IMR-90 (cell line): ENCODE data around the gene TMEM253. TPM values are rescaled to one million over a fixed set of nuclear protein-coding genes. Genes with fewer than 3 reads are reported as not detected.

Experiments
- ATAC-seq: fragments of 200-7000 bp; cut with Tn5 transposase; 2 replicates; pipeline ENCODE4 v1.9.1; 2020; ENCODE audit warnings: low read depth, mild to moderate bottlenecking, moderate library complexity
- BruUV-seq: library from RNA; stranded (reverse); fragments of 400-500 nt; replicated peaks from 2 replicates; lab custom pipeline; 2021; lab: Mats Ljungman, UMichigan
- CTCF ChIA-PET: fragments of 300-600 bp; formaldehyde crosslinking; extraction: SDS; loops from one replicate; lab custom pipeline; 2021; ENCODE audit warnings: antibody characterized with exemption; lab: Yijun Ruan, JAX
- POLR2A ChIA-PET: fragments of 300-600 bp; sonication (Branson Sonifier 250); formaldehyde crosslinking; loops from one replicate; lab custom pipeline; 2022; ENCODE audit warnings: antibody characterized with exemption; ENCODE audit not compliant: unreplicated experiment; lab: Charles Lee
- DNase-seq: peaks from one replicate; pipeline ENCODE4 v3.0.0; 2013
- H2AFZ ChIP-seq: replicated peaks from 2 replicates; pipeline ENCODE3; 2013; ENCODE audit warnings: low read length, mild to moderate bottlenecking; ENCODE audit not compliant: poor library complexity
- H2AK5ac ChIP-seq: 2 replicates; pipeline ENCODE4 v1.6.1; 2013; ENCODE audit warnings: low read depth, low read length, inconsistent platforms
- H2AK9ac ChIP-seq: replicated peaks from 2 replicates; pipeline ENCODE3; 2013; ENCODE audit warnings: mild to moderate bottlenecking, low read depth, low read length, moderate library complexity; ENCODE audit not compliant: poor library complexity
- H2BK120ac ChIP-seq: 2 replicates; pipeline ENCODE4 v1.6.1; 2013; ENCODE audit warnings: low read depth, low read length, inconsistent platforms
- H2BK15ac ChIP-seq: 3 replicates; pipeline ENCODE4 v1.6.1; 2013; ENCODE audit warnings: low read depth, low read length, inconsistent platforms
- H2BK20ac ChIP-seq: 2 replicates; pipeline ENCODE4 v1.6.1; 2013; ENCODE audit warnings: low read depth, mild to moderate bottlenecking, inconsistent platforms, low read length, moderate library complexity
- H2BK5ac ChIP-seq: 2 replicates; pipeline ENCODE4 v1.6.1; 2013; ENCODE audit warnings: mild to moderate bottlenecking, low read depth, low read length, inconsistent platforms; ENCODE audit not compliant: poor library complexity, severe bottlenecking
- H3K14ac ChIP-seq: replicated peaks from 2 replicates; pipeline ENCODE4 v1.6.1; 2013; ENCODE audit warnings: low read depth, low read length, inconsistent platforms
- H3K18ac ChIP-seq: 2 replicates; pipeline ENCODE4 v1.6.1; 2013; ENCODE audit warnings: low read depth, low read length, control low read depth
- H3K23ac ChIP-seq: 2 replicates; pipeline ENCODE4 v1.6.1; 2013; ENCODE audit warnings: low read depth, low read length, inconsistent platforms
- H3K27ac ChIP-seq: 2 replicates; pipeline ENCODE4 v1.5.1; 2013; ENCODE audit warnings: mild to moderate bottlenecking, control low read depth, low read length; ENCODE audit not compliant: insufficient read depth
- H3K27me3 ChIP-seq: 2 replicates; pipeline ENCODE4 v1.6.1; 2013; ENCODE audit warnings: low read length; ENCODE audit not compliant: control insufficient read depth, insufficient read depth
- H3K36me3 ChIP-seq: 2 replicates; pipeline ENCODE4 v1.6.1; 2013; ENCODE audit warnings: low read length, mixed read lengths; ENCODE audit not compliant: control insufficient read depth, insufficient read depth
- H3K4ac ChIP-seq: 2 replicates; pipeline ENCODE4 v1.6.1; 2013; ENCODE audit warnings: low read depth, low read length, inconsistent platforms
- H3K4me1 ChIP-seq: 2 replicates; pipeline ENCODE4 v1.6.1; 2013; ENCODE audit warnings: low read length, mixed read lengths; ENCODE audit not compliant: control insufficient read depth, insufficient read depth
- H3K4me2 ChIP-seq: 2 replicates; pipeline ENCODE4 v1.6.1; 2013; ENCODE audit warnings: low read depth, mild to moderate bottlenecking, control low read depth, low read length, moderate library complexity
- H3K4me3 ChIP-seq: 2 replicates; pipeline ENCODE4 v1.5.1; 2013; ENCODE audit warnings: low read depth, mild to moderate bottlenecking, control low read depth, low read length, moderate library complexity; ENCODE audit not compliant: insufficient read depth
- H3K56ac ChIP-seq: 2 replicates; pipeline ENCODE4 v1.6.1; 2013; ENCODE audit warnings: low read length, inconsistent platforms; ENCODE audit not compliant: insufficient read depth; ENCODE audit errors: extremely low read depth
- H3K79me1 ChIP-seq, 2 experiments: 2 replicates each; pipeline ENCODE4 v1.6.1; 2013; ENCODE audit warnings: low read length in 2 of 2, inconsistent platforms in 1 of 2, low read depth in 1 of 2
- H3K9ac ChIP-seq: 2 replicates; pipeline ENCODE4 v1.6.1; 2013; ENCODE audit warnings: low read depth, low read length, control low read depth
- H3K9me1 ChIP-seq: 2 replicates; pipeline ENCODE4 v1.6.1; 2013; ENCODE audit warnings: low read length, inconsistent platforms; ENCODE audit not compliant: insufficient read depth
- H3K9me3 ChIP-seq: 2 replicates; pipeline ENCODE4 v1.6.1; 2013; ENCODE audit warnings: low read length; ENCODE audit not compliant: control insufficient read depth, insufficient read depth
- H4K20me1 ChIP-seq: 2 replicates; pipeline ENCODE4 v1.6.1; 2013; ENCODE audit warnings: low read length, inconsistent platforms; ENCODE audit not compliant: insufficient read depth
- H4K5ac ChIP-seq: 2 replicates; pipeline ENCODE4 v1.6.1; 2013; ENCODE audit warnings: mild to moderate bottlenecking, low read depth, low read length, control low read depth
- H4K8ac ChIP-seq, 2 experiments: 2 replicates each; pipeline ENCODE4 v1.6.1; 2013; ENCODE audit warnings: low read depth in 2 of 2, low read length in 2 of 2, control low read depth in 1 of 2, inconsistent platforms in 1 of 2
- H4K91ac ChIP-seq: 2 replicates; pipeline ENCODE4 v1.6.1; 2013; ENCODE audit warnings: low read depth, low read length, inconsistent platforms; ENCODE audit not compliant: insufficient read depth
- BHLHE40 ChIP-seq: fragments of 150-350 bp; IDR thresholded peaks from 2 replicates; pipeline ENCODE4 v1.6.1; 2016; ENCODE audit warnings: mild to moderate bottlenecking, low read depth, low read length
- CEBPB ChIP-seq: IDR thresholded peaks from 2 replicates; pipeline ENCODE4 v1.6.1; 2012; ENCODE audit warnings: low read depth, low read length, improper control_type of control experiment
- MAFK ChIP-seq: IDR thresholded peaks from 2 replicates; pipeline ENCODE4 v1.6.1; 2012; ENCODE audit warnings: low read depth, low read length, improper control_type of control experiment
- MAZ ChIP-seq: IDR thresholded peaks from 2 replicates; pipeline ENCODE4 v1.6.1; 2012; ENCODE audit warnings: low read depth, mild to moderate bottlenecking, low read length, improper control_type of control experiment, moderate library complexity, borderline replicate concordance
- POLR2A ChIP-seq: IDR thresholded peaks from 2 replicates; pipeline ENCODE4 v1.6.1; 2012; ENCODE audit warnings: mild to moderate bottlenecking, low read depth, low read length
- USF2 ChIP-seq: fragments of 150-350 bp; IDR thresholded peaks from 2 replicates; pipeline ENCODE4 v1.6.1; 2017; ENCODE audit warnings: mild to moderate bottlenecking, antibody characterized with exemption, low read length, low read depth
- WGBS, 2 experiments: methylation state at CpG; one replicate each; pipeline versions ENCODE4 v1.1.5 to v1.1.7; 2013; ENCODE audit warnings: missing lambda C conversion rate in 2 of 2; ENCODE audit not compliant: insufficient read length in 1 of 2; ENCODE audit errors: extremely low coverage in 2 of 2; 5-methylcytosine and 5-hydroxymethylcytosine counted together
- dilution Hi-C: fragments of 300-500 bp; cut with HindIII; formaldehyde crosslinking; loops from one replicate; pipeline ENCODE4 v1.14.3; 2018; ENCODE audit warnings: low sequenced_read_pairs; ENCODE audit not compliant: unreplicated experiment
- in situ Hi-C: fragments of 300-500 bp; cut with MboI; formaldehyde crosslinking; loops from 3 replicates; pipeline ENCODE4 v1.14.3; 2019; ENCODE audit warnings: low sequenced_read_pairs, inconsistent platforms, mixed read lengths
- intact Hi-C: fragments of 100-400 bp; cut with micrococcal nuclease; formaldehyde crosslinking; loops from 2 replicates; pipeline ENCODE4 v1.10.0; 2022
- polyA plus RNA-seq, 3 experiments: library from polyadenylated mRNA; depleted of rRNA; stranded (reverse); fragments of >200 nt; gene quantifications; 2 replicates each; pipeline ENCODE4 v1.2.3, GENCODE V29; 2012; ENCODE audit warnings: low replicate concordance in 1 of 3
- total RNA-seq: library from RNA; depleted of rRNA; stranded (reverse); fragments of >200 nt; gene quantifications from 2 replicates; pipeline ENCODE4 v1.2.3, GENCODE V29; 2012

TMEM253 gene
- total and polyA plus RNA-seq, 2 of the 4 experiments (the other 2 are of a cell fraction) = 0.07 TPM; not detected in 1

- no peak overlapping the region for H4K5ac ChIP-seq
- dilution Hi-C loops = no loop called here
- no peak overlapping the region for H3K23ac ChIP-seq
- POLR2A ChIA-PET = no interaction called here
- H3K18ac ChIP-seq = no peak overlapping the region
- no peak overlapping the region for H3K14ac ChIP-seq
- no peak overlapping the region for H2BK15ac ChIP-seq
- H4K20me1 ChIP-seq = no peaks in the 10 kb centered on the region
- peaks cover 7% of the 10 kb centered on the region; the same call in 1 of the 2 replicates for H3K27me3 ChIP-seq
- in situ Hi-C loops = no loop called here
- H3K79me1 ChIP-seq = no peaks in the 10 kb centered on the region
- H3K36me3 ChIP-seq = no peaks in the 10 kb centered on the region
- H3K9me3 ChIP-seq = no peaks in the 10 kb centered on the region
- no peak overlapping the region for H2AK9ac ChIP-seq
- no peaks in the 10 kb centered on the region for H3K9me1 ChIP-seq
- no peak overlapping the region for H2BK20ac ChIP-seq
- H3K4ac ChIP-seq = no peak overlapping the region
- H2AFZ ChIP-seq = no peak overlapping the region
- BruUV-seq = no TSS peak
- no peak overlapping the region for H3K27ac ChIP-seq
- H4K91ac ChIP-seq = no peak overlapping the region
- H2AK5ac ChIP-seq = no peak overlapping the region
- no peak overlapping the region for H3K4me2 ChIP-seq
- ATAC-seq (no peak), DNase-seq (no peak)
- TF ChIP-seq CEBPB = no peak
- no peak for TF ChIP-seq MAFK
- no peak for TF ChIP-seq BHLHE40
- TF ChIP-seq POLR2A = no peak
- no peak for TF ChIP-seq MAZ
- TF ChIP-seq USF2 = no peak
- H2BK5ac ChIP-seq = no peak overlapping the region
- H2BK120ac ChIP-seq = no peak overlapping the region
- no peak overlapping the region for H3K56ac ChIP-seq
- no peaks in the 10 kb centered on the region for H3K4me1 ChIP-seq
- no peak overlapping the region for H3K4me3 ChIP-seq
- intact Hi-C loops = no loop called here
- CTCF ChIA-PET = interaction anchor here (1.0 to 1.3 kb wide), 2 partner anchors 18 to 19 kb away, joined by 3 to 4 read pairs; no protein-coding TSS in a partner anchor
- H3K9ac ChIP-seq = no peak overlapping the region
- no CpG with 5 or more reads among the region's 1 CpG for WGBS, 2 experiments
- no peak overlapping the region for H4K8ac ChIP-seq
Observed at GRCh38 chr14:21123429-21123828, 22.6 kb downstream of the TMEM253 start.
